GM21576 (cell line): ENCODE data around the gene PGM2L1.
"Not testable (repeated sequence)": the region's sequence is repeated elsewhere in the genome, so short reads cannot be mapped to it uniquely, and the experiment has no call there.

Source experiments
- ATAC-seq: cut with Tn5 transposase; IDR thresholded peaks from one replicate; pipeline ENCODE4 v1.9.1; 2021; ENCODE audit warnings: mild to moderate bottlenecking, moderate library complexity; ENCODE audit not compliant: unreplicated experiment

Gene PGM2L1

GRCh38 chr11:74398244-74399159 is at the start of gene PGM2L1:
PGM2L1 (minus strand) TSS chr11:74398433; CDS start chr11:74398161, 272 bp downstream.
- peak; percentile 90 for ATAC-seq

DNA sequence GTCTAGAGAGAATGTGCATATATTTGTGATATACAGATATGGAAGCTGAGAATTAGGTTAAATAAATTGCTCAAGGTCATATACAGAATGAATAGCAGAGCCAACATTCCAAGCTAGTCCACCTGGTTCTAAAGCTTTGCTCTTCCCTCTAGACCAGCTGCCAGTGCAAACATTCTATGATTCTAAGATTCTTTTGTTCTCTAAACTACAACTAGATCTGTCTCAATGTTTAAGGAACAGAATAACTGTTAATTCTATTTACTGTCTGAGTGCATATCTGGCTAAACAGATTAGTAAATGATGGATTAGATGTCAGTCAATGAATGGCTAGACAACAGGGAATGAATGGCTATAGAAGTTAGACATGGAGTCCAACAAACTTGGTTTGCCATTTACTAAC is 49.5 kb upstream of the PGM2L1 start:
- ATAC-seq: no peak

DNA sequence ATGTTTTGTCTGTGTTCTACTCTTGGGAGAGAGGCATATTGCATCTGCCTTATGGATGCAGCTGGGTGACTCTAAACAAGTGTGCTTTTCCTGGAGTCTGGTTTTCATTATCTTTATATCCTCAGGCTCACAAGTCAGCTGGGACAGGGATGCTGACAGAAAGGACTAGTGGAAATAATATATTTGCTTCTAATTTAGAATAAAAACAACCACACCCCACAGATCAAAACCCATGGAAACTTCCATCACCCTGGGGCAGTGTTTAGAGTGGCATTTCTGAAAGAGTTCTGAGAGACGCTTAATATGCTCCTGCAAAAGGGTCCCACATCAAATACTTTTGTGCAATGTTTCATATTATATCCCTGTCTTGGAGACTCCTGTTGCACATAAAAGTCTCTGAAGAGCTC is 48.3 kb upstream of the PGM2L1 start:
- no peak for ATAC-seq

DNA sequence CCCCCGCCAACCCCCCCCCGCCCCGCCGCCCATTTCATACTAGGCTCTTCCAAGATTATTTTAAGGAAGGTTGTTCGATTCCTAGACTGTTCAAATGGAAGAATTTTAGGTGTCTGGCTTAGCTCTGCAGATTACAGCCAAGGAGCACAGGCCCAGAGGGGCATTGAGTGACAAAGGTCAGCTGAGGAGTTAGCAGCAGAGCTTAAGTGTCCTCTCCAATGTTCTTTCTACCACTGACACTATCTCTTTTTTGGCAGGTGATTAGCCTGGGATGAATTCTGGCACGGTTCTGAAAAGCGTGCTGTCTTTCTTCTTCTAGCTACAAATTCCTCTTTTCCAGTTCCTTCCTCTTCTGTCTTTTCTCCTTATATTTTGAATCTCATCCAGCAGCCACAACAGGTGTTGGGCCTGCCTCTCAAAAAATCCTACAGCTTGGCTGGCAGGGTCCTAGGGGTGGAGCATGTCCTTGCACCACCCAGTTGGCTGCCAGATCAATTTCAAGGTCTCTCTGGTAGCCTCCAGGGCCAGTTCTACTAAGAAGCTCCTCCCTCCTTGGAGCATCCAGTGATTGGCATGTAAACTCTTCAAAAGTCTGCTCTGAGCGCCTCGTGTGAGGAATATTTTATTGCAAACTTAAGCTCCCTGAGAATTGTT is 46.1 kb upstream of the PGM2L1 start:
- ATAC-seq: no peak

DNA sequence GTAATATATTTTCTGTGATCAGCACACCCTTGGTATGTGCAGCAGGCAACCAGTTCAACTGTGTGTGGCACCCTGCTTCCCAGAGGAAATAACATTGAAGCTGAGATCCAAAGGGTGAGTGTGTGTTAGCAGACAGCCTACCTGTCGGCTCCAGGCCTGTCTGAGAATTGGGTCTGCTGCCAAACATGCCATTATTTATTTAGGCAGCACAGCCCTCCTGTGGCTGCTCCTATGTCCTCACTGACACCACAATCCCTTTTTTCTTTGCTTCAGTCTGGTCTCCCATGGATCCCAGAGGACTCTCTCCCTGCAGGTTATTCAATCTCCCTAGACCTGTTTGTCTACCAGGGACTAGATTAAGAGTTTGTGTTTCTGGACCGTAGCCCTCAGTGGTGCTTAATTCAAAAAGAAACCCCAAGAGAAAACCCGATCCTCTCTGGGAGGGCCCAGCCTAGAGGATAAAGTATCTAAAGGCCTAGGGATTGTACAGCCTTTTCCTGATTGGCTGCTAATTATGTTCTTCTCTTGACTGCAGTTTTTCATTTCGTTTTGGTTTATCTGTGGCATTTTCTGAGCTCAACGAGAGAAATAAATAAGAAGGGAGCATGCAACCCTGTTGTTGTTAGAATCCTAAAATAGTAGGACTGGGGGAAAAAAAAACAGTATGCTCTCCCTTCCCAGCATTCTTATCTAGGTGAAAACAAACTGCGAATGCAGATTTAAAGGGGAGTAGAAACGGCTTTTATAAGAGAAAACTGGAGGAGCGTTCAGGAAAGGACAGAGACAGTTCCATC is 45.0 kb upstream of the PGM2L1 start:
- no peak for ATAC-seq

GRCh38 chr11:74442636-74443035 is 44.4 kb upstream of the PGM2L1 start:
- ATAC-seq: no peak

GRCh38 chr11:74438681-74439080 is 40.4 kb upstream of the PGM2L1 start:
- ATAC-seq: no peak

- no peak for ATAC-seq
Observed at GRCh38 chr11:74437441-74438042, 39.3 kb upstream of the PGM2L1 start.

- ATAC-seq: no peak
Observed at GRCh38 chr11:74434528-74434927, 36.3 kb upstream of the PGM2L1 start.

DNA sequence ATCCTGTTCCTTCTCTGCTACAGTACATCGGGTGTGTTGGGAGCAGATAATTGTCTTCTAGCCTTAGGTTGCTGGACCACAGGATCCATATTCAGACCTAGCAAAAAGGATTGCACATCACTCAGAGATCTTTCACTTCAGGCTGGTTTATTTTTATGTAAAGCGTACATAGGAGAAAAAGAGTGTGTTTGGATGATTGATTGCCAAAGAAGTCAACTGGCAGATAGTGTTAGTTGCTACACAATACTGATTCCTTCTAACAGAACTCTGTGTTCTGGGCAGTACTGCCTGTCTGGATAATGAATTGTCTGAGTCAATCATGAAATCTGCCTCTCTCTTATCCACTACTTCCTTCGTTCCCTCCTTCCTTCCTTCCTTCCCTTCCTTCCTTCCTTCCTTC is 31.0 kb upstream of the PGM2L1 start:
- no peak for ATAC-seq

GRCh38 chr11:74427384-74427886 is 29.2 kb upstream of the PGM2L1 start:
- ATAC-seq: no peak

GRCh38 chr11:74425100-74425499 is 26.9 kb upstream of the PGM2L1 start:
- no peak for ATAC-seq

DNA sequence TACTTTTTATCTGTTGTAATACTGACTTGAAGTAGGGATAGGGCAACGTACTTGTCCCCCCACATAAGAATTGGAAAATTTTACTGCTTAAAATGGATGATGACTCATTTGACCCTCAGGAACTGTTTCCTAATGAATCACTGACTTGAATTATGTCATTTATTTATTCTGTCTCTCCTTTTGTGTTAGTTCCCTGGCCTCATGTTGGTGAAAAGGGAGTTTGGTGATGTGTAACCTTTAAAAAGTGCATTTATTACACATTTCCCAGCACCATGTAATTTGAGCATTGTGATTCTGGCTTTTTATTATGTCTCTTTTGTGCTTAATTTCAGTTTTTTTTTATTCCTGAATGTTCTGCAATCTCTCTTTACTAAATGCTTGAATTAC is 20.3 kb upstream of the PGM2L1 start:
- ATAC-seq: no peak

DNA sequence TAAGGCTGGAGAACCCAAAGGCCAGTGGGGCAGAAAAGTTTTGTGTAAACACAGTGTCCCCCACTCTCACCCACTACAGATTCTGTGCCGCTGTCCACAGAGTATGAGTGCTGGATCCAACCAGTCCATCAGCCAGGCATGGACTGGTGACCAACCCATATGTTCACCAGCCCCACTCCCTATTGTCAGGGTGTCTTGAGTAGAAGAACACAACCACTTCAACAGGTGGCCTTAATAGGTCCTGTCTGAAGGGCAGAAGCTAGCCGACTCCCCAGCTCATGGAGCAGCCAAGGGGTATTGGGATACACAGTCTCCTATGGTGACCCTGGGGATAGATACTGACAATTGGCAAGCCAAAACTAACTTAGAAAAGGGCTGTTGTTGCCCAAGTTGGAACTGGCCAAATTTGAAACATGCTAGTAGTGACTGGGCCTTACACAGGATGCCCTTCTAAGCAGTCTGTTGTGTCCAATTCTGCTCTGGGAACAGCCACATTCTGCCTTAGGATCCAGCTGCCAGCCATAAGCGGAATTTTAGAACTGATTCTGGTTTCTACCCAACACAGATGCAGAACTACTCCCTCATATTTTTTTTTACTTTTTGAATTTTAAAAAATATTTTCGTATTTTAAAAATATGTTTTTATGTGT is 19.8 kb upstream of the PGM2L1 start:
- no peak for ATAC-seq

GRCh38 chr11:74417379-74417804 is 19.2 kb upstream of the PGM2L1 start:
- no peak for ATAC-seq

DNA sequence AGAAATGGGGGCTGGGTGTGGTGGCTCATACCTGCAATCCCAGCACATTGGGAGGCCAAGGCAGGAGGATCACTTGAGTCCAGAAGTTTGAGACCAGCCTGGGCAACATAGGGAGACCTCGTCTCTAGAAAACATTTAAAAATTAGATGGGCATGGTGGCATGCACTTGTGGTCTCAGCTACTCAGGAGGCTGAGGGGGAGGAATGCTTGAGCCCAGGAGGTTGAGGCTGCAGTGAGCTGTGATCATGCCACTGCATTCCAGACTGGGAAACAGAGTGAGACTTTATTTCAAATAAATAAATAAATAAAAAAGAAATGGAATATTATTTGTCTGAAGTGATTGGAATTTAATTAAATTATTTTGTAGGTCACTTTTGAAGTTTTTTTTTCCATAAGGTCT is 18.7 kb upstream of the PGM2L1 start:
- not testable (repeated sequence) for ATAC-seq

DNA sequence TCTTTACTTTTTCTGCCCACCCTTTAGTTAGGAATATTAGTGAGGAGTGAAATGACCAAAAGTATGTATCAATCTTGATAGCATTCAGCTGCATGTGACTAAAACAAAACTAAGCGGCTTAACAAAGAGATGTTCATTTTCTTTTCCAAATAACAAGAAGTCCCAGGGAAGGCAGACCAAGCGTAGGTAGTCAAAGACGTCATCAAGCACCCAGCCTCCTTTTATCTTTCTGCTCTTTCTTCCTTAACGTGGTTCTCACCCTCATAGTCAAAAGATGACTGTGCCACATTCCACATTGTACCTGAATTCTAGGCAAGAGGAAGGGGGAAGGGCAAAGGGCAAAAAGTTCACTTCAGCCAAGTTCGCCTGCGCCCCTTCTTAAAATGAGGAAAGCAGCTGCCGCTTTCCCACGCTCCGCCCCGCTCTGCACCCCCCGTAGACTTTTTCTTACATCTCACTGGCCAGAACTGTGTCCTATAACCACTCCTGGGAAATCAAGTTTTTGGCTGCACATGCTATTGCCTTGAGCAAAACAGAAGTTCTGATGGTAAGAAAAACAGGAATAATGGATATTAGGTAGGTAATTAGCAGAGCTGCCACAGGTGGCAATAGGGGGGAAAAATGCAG is 14.6 kb upstream of the PGM2L1 start:
- no peak for ATAC-seq

DNA sequence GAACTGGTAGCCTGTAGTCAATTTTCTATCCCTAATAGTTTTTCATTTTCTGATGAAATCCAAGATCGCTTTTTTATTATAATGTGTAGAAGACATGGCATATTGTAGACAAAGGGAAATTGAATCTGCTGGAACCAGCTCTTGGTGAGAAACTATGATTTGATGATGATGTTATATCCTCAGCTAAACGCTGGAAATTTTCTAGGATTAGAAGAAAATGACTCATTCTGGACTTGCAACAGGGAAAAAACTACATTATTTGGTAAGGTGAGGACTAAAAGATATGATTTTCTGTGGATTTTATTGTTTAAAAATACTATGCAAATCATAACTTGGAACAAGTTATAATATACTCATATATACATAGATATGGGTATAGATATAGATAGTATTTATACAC is 14.1 kb upstream of the PGM2L1 start:
- ATAC-seq: no peak

- ATAC-seq: no peak
Observed at GRCh38 chr11:74409633-74410032, 11.4 kb upstream of the PGM2L1 start.
